Activated CD8-positive, alpha-beta memory T cell treated with anti-CD3 and anti-CD28 coated beads for 24 hours (primary cell): ENCODE data around the gene STK4.
"Not testable (repeated sequence)": the region's sequence is repeated elsewhere in the genome, so short reads cannot be mapped to it uniquely, and the experiment has no call there.

Experiments
- DNase-seq: peaks from one replicate; pipeline ENCODE4 v3.0.0-alpha.2; 2020

STK4 gene

DNA sequence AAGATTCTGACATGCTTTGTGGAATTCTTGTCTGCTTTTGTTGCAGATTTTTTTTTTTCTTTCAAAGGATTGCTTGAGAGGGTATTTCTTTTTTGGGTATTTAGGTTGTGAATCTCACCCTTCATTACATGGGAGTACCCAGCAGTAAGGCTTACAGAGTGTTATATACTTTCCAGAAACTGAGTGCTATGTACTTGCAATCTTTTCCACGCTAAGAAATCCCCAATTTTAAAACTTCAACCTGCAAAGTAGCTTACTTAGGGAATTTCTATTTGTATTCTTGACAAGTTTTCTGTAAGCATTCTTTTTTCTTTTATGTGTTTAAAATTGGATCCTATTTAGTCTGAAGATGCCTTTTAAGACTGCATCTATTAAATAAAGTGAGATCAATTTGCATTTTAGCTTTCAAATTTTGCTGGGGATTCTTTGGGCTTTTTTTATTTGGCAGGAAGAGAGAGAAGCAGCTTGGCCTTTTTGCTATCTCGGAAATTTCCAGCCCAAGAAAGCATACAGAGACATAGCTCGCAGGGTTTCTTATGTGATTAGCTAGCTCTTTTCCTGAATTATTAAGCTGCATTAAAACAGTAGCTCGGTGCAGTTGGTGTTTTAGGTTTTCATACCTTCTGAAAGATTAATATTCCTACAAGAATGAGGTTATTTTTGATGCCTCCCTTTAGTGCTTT is 92.0 kb downstream of the STK4 start:
- DNase-seq = no peak

- no peak for DNase-seq
These were observed 92.9 kb downstream of the STK4 start for GRCh38 chr20:45059022-45059728.

DNA sequence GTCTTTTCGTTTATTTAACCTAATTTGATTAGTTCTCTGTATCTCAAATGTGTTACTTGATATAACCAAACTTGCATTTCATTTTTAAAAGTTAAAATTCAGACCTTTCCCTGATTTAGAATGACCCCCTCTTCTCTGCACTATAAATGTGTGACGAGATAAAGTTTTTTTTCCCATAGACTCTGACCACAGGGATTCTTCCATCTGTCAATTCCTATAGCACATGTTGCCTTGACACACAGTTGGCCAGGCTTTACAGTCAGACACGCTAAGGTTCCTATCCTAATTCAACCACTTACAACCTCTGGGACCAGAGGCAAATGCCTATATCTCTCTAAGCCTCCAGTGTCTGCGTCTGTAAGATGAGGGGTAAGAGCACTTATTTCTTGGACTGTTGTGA is 94.0 kb downstream of the STK4 start:
- no peak for DNase-seq

DNA sequence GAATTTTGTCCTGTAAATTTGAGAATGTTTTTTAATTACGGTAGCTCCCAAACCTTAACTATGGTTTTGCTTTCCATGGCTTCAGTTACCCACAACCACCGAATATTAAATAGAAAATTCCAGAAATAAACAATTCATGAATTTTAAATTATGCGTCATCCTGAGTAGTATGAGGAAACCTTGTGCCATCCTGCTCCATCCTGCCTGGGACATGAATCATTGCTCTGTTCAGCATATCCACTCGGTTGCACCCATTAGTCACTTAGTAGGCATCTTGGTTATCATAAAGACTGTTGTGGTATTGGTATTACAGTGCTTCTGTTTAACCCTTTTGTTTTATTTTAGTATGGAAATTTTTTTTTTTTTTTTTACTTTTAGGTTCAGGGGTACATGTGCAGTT is 94.9 kb downstream of the STK4 start:
- no peak for DNase-seq

GRCh38 chr20:45063107-45063506 is 96.8 kb downstream of the STK4 start:
- DNase-seq = not testable (repeated sequence)

DNA sequence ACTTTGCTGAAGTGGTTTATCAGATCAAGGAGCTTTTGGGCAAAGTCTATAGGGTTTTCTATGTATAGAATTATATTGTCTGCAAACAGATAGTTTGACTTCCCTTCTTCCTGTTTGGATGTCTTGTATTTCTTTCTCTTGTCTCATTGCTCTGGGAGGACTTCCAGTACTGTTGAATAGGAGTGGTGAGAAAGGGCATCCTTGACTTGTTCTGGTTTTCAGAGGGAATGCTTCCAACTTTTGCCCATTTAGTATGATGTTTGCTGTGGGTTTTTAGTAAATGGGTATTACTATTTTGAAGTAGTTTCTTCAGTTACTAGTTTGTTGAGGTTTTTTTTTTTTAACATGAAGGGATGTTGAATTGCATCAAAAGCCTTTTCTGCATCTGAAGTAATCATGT is 98.5 kb downstream of the STK4 start:
- no peak for DNase-seq

GRCh38 chr20:45066372-45066771 is 100.1 kb downstream of the STK4 start:
- DNase-seq = no peak

GRCh38 chr20:45067087-45067486 is 100.8 kb downstream of the STK4 start:
- no peak for DNase-seq

- no peak for DNase-seq
These were observed 101.2 kb downstream of the STK4 start for GRCh38 chr20:45067558-45067957.

DNA sequence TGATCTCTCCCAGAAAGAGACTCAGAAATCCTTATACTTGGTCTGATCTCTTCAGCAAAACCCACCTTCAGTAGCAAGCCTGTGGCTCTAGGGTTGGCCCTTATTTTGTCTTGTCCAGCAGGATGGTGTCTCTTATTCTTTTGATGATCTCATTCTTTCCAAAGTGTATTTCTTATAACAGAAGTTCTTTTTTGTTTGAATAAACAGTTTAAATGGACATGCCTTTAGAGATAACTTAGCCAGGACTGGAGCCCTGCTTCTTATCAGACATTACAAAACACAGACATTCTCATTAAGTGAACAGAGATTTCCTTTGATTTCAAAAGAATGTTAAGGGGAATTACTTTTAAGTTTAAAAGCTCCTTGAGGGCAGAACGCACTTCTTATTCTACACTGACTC is 102.9 kb downstream of the STK4 start:
- DNase-seq = no peak

- DNase-seq = no peak
These were observed 104.8 kb downstream of the STK4 start for GRCh38 chr20:45070932-45071632.

DNA sequence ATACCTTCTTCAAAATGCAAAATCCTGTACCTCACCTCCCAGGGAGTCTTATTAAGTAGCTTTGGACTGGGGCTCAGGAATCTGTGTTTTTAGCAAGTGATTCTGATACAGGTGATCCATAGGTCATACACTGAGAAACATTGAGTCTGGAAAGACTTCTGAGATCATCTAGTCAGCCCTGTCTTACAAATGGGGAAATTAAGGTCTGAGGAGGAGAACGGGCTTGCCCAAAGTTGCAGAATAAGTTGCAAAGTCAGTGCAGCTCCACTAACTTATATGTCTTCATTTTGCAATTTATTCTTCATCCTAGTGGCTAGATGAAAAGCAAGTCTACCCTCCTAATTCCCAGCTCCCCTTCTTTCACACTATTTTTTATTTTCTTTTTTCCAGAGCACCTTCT is 105.8 kb downstream of the STK4 start:
- DNase-seq = no peak

DNA sequence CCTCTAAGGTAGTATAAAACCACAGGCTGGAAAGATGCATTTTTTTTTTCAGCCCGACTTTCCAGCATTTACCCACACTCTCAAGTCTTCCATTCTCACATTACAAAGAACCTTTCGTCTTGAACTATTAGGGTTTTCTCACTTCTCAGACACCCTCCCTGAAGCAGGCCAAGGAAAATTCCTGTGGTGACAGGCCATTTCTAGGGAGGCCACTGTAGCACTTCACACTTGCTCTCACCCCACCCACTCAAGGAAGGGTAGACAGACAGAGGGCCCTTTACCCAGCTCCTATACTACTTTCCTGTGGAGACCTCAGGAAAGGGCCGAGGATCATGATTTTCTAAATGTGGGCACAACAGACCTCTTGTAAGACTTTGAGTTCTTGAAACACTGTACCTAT is 106.9 kb downstream of the STK4 start:
- no peak for DNase-seq

- no peak for DNase-seq
These were observed 111.2 kb downstream of the STK4 start for GRCh38 chr20:45077559-45077958.

DNA sequence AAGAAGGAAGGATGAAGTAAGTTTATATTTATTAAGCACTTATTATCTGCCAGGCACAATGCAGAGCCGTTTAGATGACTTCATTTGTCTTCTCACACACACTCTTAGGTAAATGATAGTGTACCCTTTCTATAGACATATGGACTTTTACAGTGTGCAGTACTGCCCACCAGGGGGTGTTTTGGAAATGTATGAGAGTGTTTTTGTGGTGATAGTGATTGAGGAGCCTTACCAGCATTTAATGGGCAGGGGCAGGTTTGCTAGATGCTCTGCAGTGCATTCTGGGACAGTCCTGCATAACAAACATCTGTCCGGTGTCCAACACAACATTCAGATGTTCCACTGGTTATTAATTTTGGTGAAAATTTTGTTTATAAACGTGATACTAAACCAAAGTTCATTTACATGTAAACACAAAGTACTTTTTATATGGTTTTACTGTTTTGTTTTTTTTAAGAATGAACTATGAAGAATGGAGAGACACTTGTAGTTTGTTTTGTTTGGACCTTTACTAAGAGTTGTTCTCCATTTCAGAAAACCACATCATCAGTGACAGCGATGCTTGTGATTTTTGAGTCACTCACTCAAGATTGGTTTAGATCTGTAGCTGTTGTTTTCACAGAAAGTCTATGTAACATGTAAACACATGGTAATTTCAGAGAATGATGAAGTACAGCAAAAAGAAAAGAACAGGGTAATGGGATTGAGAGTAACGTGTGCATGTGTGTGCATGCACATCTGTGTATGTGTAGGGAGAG is 114.7 kb downstream of the STK4 start:
- no peak for DNase-seq

- no peak for DNase-seq
These were observed 116.2 kb downstream of the STK4 start for GRCh38 chr20:45082468-45082867.

GRCh38 chr20:45083127-45083526 is 116.8 kb downstream of the STK4 start:
- DNase-seq = no peak

DNA sequence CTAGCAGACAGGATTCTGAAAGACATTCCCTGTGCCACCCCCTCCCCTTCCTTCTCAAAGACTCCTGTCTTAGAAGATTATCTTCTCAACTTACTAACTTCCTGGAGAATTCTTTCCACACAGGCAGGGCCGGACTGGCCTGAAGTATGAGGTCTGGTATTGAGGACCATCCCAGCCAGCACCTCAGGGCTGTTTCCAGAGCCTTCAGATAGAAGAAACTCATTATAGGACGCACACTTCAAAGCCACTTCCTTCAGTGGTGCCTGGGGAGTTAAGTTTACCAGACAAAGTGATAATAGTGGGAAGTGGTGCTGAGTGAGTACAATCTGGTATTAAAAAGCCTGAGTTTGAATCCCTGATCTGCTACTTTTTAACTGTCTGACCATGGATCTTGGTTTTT is 119.0 kb downstream of the STK4 start:
- no peak for DNase-seq

GRCh38 chr20:45085867-45086266 is 119.6 kb downstream of the STK4 start:
- DNase-seq = no peak

GRCh38 chr20:45087097-45087790 is 120.9 kb downstream of the STK4 start:
- DNase-seq = no peak

DNA sequence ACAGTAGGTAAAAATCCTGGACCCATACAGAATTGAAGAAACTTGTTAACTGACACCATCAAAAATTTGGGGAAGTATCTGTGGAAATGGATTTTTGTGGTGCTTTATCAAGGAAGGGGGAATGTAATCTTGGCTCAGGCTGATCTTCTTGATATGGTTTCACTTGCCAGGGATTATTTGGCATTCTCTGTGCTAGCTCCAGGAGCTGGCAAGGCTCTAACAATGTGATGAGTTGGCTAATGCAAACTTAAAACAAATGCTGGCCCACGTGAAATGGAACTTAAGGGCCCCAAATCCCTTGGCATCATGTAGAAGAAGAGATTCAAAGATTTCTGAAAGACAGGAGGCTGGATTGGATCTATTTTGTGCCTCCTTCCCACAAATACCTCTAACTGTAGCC is 121.5 kb downstream of the STK4 start:
- DNase-seq = no peak

DNA sequence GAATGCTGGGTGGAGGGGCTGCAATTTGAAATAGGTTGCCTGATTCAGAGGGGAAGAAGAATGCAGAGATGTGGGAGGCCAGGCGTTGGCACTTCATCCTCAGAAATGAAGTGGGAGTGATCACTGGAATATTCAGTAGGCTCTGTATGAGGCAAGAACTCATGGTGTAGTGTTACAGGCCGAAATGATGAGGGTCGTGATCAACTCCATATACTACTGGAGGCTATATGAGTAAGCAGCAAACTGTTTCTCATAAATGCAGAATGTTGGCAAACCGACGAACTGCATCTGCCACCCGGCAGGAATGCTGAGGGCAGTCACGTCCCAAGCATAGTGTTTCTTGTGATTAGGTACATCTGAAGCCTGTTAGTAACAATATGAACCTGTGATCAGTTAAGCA is 121.9 kb downstream of the STK4 start:
- DNase-seq = no peak

DNA sequence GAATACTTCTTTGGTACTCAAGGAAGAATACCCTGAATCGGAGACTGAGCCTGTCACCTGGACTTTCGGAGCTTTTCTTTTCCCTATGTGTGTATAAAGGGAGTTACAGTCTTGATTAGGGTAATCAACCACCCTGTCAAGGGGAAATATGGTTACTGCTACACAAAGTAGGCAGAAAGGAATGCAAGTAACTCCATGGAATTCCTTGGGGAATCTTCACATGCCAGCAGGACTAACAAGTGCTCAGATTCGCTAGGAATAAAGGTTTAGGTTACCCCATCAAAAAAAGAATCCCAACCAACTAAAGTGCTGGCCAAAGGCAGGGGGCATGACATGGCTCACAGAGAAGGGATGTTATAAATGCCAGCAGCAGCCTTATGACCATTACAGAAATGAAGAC is 124.2 kb downstream of the STK4 start:
- no peak for DNase-seq
